SIG-M5 treated with dmso at 0.1 percent for 504 hours (cell line): ENCODE results near the gene ASIC2.

Source experiments
- DNase-seq: peaks from one replicate; lab custom pipeline; 2025; ENCODE audit not compliant: unreplicated experiment; lab: John Stamatoyannopoulos, UW

Gene ASIC2

GRCh38 chr17:33292981-33293867 is at the start of gene ASIC2:
Gene ASIC2 (minus strand): TSS chr17:33293295.
- DNase-seq: no peak

- peak; percentile 6 for DNase-seq
Observed at GRCh38 chr17:33342025-33342424, 48.9 kb upstream of the ASIC2 start.

GRCh38 chr17:33338242-33338641 is 45.1 kb upstream of the ASIC2 start:
- DNase-seq: no peak

- no peak for DNase-seq
Observed at GRCh38 chr17:33335491-33336173, 42.5 kb upstream of the ASIC2 start.

GRCh38 chr17:33334703-33335102 is 41.6 kb upstream of the ASIC2 start:
- DNase-seq: no peak

- no peak for DNase-seq
Observed at GRCh38 chr17:33330877-33331276, 37.8 kb upstream of the ASIC2 start.

GRCh38 chr17:33328129-33328528 is 35.0 kb upstream of the ASIC2 start:
- no peak for DNase-seq

GRCh38 chr17:33324736-33325135 is 31.6 kb upstream of the ASIC2 start:
- no peak for DNase-seq

GRCh38 chr17:33322063-33322462 is 29.0 kb upstream of the ASIC2 start:
- no peak for DNase-seq

GRCh38 chr17:33318241-33318640 is 25.1 kb upstream of the ASIC2 start:
- DNase-seq: no peak

- no peak for DNase-seq
Observed at GRCh38 chr17:33316746-33317145, 23.7 kb upstream of the ASIC2 start.

GRCh38 chr17:33310296-33310695 is 17.2 kb upstream of the ASIC2 start:
- no peak for DNase-seq

GRCh38 chr17:33303254-33303653 is 10.2 kb upstream of the ASIC2 start:
- no peak for DNase-seq

GRCh38 chr17:33302394-33302793 is 9.3 kb upstream of the ASIC2 start:
- DNase-seq: no peak

GRCh38 chr17:33300241-33300640 is 7.1 kb upstream of the ASIC2 start:
- no peak for DNase-seq

GRCh38 chr17:33299115-33299514 is 6.0 kb upstream of the ASIC2 start:
- no peak for DNase-seq

GRCh38 chr17:33297643-33298042 is 4.5 kb upstream of the ASIC2 start:
- no peak for DNase-seq

- no peak for DNase-seq
Observed at GRCh38 chr17:33294994-33295393, 1.9 kb upstream of the ASIC2 start.

- no peak for DNase-seq
Observed at GRCh38 chr17:33292201-33292980, 704 bp downstream of the ASIC2 start.

GRCh38 chr17:33291248-33292200 is 1.6 kb downstream of the ASIC2 start:
- DNase-seq: no peak
